Measurements from ENCODE around the gene TTC32.
"Not testable (repeated sequence)": the region's sequence is repeated elsewhere in the genome, so short reads cannot be mapped to it uniquely, and the experiment has no call there.

TTC32 gene

DNA sequence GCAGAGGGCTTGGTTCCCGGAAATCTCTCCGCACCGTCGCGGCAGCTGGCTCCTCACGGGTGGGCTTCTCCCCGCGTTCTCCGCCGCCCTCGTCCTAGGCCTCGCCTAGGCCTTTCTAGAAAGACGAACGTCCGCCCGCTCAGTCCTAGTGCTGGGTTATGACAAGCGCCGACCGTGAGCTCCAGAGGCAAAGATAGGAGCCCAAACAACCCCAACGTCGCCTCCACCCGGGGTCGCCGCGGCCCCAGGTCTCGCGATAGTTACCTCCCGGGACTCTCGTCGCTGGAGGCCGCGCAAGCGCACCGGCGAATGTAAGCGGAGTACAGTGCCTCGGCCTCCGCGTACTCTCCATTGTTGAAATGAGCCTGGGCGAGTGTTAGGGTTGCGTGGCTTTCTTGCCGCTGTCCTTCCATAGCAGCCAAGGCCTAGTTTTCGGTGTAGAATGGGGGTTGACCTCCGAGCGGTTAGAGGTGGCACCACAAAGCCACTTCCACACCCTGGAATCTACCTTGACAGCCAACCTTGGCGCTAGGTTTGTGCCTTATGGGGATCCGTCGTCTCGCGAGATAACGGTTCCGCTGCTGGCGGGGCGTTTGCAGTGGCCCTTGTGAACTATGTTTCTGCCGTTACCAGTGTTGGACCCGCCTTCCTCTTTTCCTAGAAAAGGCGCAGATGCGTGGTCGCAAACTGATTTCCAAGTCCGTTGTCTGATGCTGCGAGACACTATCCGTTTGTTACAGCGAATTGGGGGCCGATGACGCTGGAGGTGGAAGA is at the start of gene TTC32:
Gene TTC32 (minus strand): TSS at position 542 of the 774 bp plus-strand sequence. CDS start 129 bp downstream, at position 413.
- DNase-seq (ENCODE audit: insufficient read length, low spot score): peak; percentile 66
- peak; percentile 95 for FAIRE-seq

GRCh38 chr2:19949071-19949470 is 47.3 kb upstream of the TTC32 start:
- DNase-seq (ENCODE audit: insufficient read length, low spot score): no peak

GRCh38 chr2:19947184-19947940 is 45.6 kb upstream of the TTC32 start:
- DNase-seq (ENCODE audit: insufficient read length, low spot score) (no peak), FAIRE-seq (no peak)

More at GRCh38 chr2:19949071-19949470, 47.3 kb upstream of the TTC32 start:
- no peak for FAIRE-seq

GRCh38 chr2:19944205-19944845 is 42.5 kb upstream of the TTC32 start:
- no peak for FAIRE-seq
- DNase-seq (ENCODE audit: insufficient read length, low spot score): no peak

DNA sequence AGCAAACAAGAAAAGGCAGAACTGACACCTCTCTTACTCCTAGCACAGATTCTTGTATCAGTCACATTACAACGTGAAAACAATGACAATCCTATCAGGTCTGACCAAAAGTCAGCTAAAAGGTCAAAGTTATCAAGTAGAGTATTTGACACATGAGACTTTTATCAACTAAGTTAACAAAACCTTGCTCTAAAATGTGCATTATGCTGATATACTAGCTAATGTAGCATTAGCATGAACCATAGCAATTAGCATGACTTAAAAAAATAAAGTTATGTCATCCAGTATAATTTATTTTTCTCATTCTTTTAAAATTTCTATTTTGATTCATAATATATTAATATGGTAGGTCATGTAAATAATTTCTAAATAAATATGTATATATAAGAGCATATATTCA is 41.4 kb upstream of the TTC32 start:
- FAIRE-seq: no peak
- no peak for DNase-seq (ENCODE audit: insufficient read length, low spot score)

DNA sequence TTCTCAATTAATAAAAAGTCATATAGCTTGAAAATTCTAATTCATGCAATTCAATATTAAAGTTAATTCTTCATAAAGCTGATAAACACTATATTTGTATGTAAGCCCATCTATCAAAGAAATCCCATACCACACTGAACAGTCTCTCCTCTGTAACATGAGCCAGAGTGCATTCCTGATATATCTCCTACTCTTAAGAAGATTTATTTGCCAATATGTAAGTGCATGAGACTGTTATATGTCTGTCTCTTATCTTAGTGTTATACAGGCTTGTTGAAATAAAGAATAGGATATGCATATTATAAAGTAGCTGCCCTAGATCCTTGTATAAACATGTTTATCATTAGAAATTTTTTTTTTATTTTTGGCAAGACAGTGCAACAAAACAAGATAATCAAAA is 40.4 kb upstream of the TTC32 start:
- DNase-seq (ENCODE audit: insufficient read length, low spot score) (no peak), FAIRE-seq (no peak)

- DNase-seq (ENCODE audit: insufficient read length, low spot score): no peak
- no peak for FAIRE-seq
Observed at GRCh38 chr2:19937004-19937403, 35.2 kb upstream of the TTC32 start.

- DNase-seq (ENCODE audit: insufficient read length, low spot score): no peak
- FAIRE-seq: no peak
Observed at GRCh38 chr2:19936203-19936602, 34.4 kb upstream of the TTC32 start.

DNA sequence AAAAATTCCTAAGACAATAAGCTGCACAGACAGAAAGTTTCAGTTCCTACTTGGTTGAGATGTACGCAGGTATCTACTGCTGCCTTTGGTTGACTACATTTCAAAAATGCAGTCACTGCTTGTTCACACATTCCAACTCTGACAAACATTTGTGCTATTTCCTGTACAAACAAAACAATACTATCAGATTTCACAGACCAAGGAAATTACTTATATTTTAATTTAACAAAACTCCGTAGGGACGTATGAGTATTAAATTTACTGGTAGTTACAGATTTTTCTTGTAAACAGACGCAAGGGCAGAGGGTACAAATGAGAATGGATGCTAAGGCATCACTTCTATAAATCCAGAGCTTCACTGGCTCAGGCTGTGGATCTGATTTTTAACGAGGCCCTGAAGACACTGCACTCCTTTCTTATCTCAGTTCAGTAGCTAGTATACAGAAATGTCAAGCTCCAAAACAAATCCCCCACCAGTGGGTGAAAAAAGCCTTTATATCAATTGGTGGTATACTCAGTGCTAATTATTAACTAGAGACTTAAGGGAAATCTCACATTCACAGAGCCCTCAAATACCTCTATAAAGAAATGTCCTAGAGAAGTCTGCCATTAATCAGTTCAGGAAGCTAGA is 31.7 kb upstream of the TTC32 start:
- peak; percentile 94 for FAIRE-seq

DNA sequence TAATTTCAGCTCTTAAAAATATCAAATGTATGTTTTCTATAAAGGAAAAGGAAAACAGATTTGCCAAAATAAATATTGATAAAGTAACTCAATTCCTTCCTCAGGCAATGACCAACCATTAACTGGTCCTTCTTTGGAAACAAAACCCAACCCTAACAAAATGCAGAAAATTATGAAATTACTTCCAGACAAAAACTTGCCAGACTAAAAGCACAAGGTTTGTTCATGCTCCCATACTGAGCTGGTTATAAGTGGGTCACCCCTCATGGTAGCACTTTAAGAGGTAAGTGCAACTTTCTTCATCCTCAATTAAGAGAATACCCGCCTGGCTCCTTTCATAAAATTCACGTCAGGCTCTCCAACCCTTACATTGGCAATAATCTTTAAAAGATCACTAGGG is 31.1 kb upstream of the TTC32 start:
- no peak for FAIRE-seq

More for the DNA sequence above, 31.7 kb upstream of the TTC32 start:
- no peak for DNase-seq (ENCODE audit: insufficient read length, low spot score)

GRCh38 chr2:19929226-19929625 is 27.4 kb upstream of the TTC32 start:
- no peak for FAIRE-seq
- DNase-seq (ENCODE audit: insufficient read length, low spot score): no peak

More for the DNA sequence above, 31.1 kb upstream of the TTC32 start:
- no peak for DNase-seq (ENCODE audit: insufficient read length, low spot score)

- DNase-seq (ENCODE audit: insufficient read length, low spot score); FAIRE-seq: not testable (repeated sequence)
Observed at GRCh38 chr2:19927816-19928215, 26.0 kb upstream of the TTC32 start.

GRCh38 chr2:19924526-19924925 is 22.7 kb upstream of the TTC32 start:
- FAIRE-seq; DNase-seq (ENCODE audit: insufficient read length, low spot score): not testable (repeated sequence)

DNA sequence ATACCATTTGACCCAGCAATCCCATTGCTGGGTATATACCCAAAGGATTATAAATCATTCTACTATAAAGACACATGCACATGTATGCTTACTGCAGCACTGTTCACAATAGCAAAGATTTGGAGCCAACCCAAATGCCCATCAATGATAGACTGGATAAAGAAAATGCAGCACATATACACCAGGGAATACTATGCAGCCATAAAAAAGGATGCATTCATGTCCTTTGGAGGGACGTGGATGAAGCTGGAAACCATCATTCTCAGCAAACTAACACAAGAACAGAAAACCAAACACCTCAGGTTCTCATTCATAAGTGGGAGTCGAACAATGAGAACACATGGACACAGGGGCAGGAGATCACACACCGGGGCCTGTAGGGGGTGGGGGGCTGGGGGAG is 20.4 kb upstream of the TTC32 start:
- not testable (repeated sequence) for DNase-seq (ENCODE audit: insufficient read length, low spot score); FAIRE-seq

GRCh38 chr2:19916385-19916950 is 14.7 kb upstream of the TTC32 start:
- no peak for DNase-seq (ENCODE audit: insufficient read length, low spot score)
- no peak for FAIRE-seq

- DNase-seq (ENCODE audit: insufficient read length, low spot score): no peak
- peak; percentile 8 for FAIRE-seq
Observed at GRCh38 chr2:19914266-19914975, 12.6 kb upstream of the TTC32 start.

- no peak for FAIRE-seq
Observed at GRCh38 chr2:19911808-19912509, 10.2 kb upstream of the TTC32 start.

GRCh38 chr2:19902216-19902740 is 495 bp upstream of the TTC32 start:
- peak; percentile 57 for FAIRE-seq
- no peak for DNase-seq (ENCODE audit: insufficient read length, low spot score)

More at GRCh38 chr2:19911808-19912509, 10.2 kb upstream of the TTC32 start:
- no peak for DNase-seq (ENCODE audit: insufficient read length, low spot score)

GRCh38 chr2:19900931-19901441 is 797 bp downstream of the TTC32 start:
- no peak for DNase-seq (ENCODE audit: insufficient read length, low spot score)
- FAIRE-seq: peak; percentile 72
